RWPE1 (cell line): ENCODE results near the gene SYCP2L.
A peak's percentile ranks its signal among the peaks of the same experiment; 100 is the strongest.

Experiments used
- CTCF ChIA-PET: fragments of 350-600 bp; sonication (Branson Sonifier 250); formaldehyde crosslinking; extraction: SDS; loops from one replicate; lab custom pipeline; 2021; lab: Yijun Ruan, JAX
- POLR2A ChIA-PET: fragments of 400-600 bp; formaldehyde crosslinking; extraction: SDS; loops from one replicate; lab custom pipeline; 2020; ENCODE audit warnings: antibody characterized with exemption; ENCODE audit not compliant: low non-redundant PET; lab: Yijun Ruan, JAX
- DNase-seq: peaks from one replicate; pipeline ENCODE4 v3.0.0; 2012; ENCODE audit warnings: low spot score
- H3K27ac ChIP-seq: fragments of 450-650 bp; 2 replicates; pipeline ENCODE4 v1.5.1; 2017
- TF ChIP-seq, protein P1 (sequence below): fragments of 450-650 bp; conservative IDR thresholded peaks from 2 replicates; pipeline ENCODE4 v1.5.1; 2017; ENCODE audit warnings: low read depth, mild to moderate bottlenecking

SYCP2L gene

GRCh38 chr6:10951675-10952282 is 64.9 kb downstream of the SYCP2L start:
- H3K27ac ChIP-seq: no peak overlapping the region
- ChIA-PET POLR2A (no interaction called here), CTCF (interaction anchor here (0.6 to 1.6 kb wide), 9 partner anchors 64 to 1529 kb away, joined by 3 to 15 read pairs (median 3); no protein-coding TSS in a partner anchor)
- TF ChIP-seq, protein P1, sequence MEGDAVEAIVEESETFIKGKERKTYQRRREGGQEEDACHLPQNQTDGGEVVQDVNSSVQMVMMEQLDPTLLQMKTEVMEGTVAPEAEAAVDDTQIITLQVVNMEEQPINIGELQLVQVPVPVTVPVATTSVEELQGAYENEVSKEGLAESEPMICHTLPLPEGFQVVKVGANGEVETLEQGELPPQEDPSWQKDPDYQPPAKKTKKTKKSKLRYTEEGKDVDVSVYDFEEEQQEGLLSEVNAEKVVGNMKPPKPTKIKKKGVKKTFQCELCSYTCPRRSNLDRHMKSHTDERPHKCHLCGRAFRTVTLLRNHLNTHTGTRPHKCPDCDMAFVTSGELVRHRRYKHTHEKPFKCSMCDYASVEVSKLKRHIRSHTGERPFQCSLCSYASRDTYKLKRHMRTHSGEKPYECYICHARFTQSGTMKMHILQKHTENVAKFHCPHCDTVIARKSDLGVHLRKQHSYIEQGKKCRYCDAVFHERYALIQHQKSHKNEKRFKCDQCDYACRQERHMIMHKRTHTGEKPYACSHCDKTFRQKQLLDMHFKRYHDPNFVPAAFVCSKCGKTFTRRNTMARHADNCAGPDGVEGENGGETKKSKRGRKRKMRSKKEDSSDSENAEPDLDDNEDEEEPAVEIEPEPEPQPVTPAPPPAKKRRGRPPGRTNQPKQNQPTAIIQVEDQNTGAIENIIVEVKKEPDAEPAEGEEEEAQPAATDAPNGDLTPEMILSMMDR: peak; percentile 56
- peak; percentile 59 for DNase-seq

DNA sequence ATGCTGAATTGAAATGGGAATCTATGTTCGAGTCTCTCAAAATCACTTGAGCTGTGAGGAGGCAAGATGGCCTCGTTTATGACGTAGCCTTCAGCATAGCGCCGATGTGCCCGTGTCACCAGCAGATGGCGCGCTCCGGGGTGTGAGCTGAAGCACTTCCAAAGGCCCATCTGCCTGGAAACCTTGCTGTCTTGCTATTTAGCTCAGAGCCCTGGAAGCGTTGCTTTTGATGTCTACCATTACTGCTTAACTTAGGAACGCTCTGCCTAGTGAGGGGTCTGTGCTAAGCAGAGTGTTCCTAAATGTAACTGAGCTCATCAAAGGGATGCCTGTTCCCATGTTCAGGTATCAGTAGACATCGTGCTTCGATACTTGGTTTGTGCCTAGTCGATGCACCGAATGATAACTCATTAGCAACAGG is 67.7 kb downstream of the SYCP2L start:
- H3K27ac ChIP-seq: no peak overlapping the region
- CTCF ChIA-PET: interaction anchor here (0.5 to 3.1 kb wide), 9 partner anchors 20 to 538 kb away, joined by 3 to 14 read pairs (median 3); no protein-coding TSS in a partner anchor
- peak; percentile 57 for DNase-seq
- TF ChIP-seq, protein P1: peak; percentile 74
- POLR2A ChIA-PET: no interaction called here

DNA sequence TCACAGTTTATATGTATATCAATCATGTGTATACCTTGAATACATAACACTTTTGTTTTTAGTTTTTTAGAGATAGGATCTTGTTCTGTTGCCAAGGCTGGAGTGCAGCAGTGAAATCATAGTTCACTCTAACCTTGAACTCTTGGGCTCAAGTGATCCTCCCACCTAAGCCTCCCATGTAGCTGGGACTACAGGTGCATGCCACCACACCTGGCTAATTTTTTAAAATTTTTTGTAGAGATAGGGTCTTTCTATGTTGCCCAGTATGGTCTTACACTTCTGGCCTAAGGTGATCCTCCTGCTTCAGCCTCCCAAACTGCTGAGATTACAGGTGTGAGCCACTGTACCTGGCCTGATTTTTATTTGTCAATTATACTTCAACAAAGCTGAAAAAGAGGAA is 69.9 kb downstream of the SYCP2L start:
- ChIA-PET CTCF (no interaction called here), POLR2A (no interaction called here)
- H3K27ac ChIP-seq: no peak overlapping the region
- no peak for DNase-seq
- TF ChIP-seq, protein P1: no peak

DNA sequence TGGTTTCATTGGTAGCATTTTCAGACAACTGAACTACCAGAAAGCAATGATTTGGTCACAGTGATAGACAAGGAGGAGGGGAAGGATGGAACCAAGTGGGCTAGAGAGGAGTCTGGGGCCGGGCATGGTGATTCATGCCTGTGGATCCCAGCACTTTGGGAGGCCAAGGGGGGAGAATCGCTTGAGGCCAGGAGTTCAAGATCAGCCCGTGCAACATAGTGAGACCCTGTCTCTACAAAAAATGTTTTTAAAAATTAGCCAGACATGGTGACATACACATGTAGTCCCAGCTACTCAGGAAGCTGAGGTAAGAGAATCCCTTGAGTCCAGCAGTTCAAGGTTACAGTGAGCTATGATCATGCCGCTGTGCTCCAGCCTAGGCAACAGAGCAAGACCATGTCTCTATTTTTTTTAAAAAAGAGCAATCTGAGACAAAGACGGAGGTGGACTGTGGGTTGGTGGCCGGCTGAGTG is 70.6 kb downstream of the SYCP2L start:
- H3K27ac ChIP-seq: no peak overlapping the region
- POLR2A ChIA-PET: no interaction called here
- TF ChIP-seq, protein P1: no peak
- CTCF ChIA-PET: no interaction called here
- no peak for DNase-seq

DNA sequence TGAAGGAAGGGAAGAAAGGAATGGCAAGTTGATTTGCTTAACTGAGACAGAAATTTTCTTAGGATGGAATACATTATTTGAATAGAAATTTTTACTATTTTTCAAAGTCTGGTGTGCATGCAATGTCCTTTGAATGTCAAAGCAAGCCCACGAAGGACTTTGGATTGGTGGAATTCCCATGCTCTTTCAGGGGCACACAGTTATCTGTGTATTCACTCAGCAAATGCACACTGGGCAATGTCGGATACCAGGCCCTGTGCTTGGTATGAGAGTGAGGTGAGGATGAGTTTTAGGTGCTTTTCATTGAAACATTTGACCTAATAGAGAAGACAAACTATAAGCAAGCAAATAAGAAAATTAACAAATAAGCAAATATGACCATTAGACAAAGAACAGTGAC is 73.3 kb downstream of the SYCP2L start:
- ChIA-PET POLR2A (no interaction called here), CTCF (no interaction called here)
- no peak overlapping the region for H3K27ac ChIP-seq
- TF ChIP-seq, protein P1: no peak
- no peak for DNase-seq

DNA sequence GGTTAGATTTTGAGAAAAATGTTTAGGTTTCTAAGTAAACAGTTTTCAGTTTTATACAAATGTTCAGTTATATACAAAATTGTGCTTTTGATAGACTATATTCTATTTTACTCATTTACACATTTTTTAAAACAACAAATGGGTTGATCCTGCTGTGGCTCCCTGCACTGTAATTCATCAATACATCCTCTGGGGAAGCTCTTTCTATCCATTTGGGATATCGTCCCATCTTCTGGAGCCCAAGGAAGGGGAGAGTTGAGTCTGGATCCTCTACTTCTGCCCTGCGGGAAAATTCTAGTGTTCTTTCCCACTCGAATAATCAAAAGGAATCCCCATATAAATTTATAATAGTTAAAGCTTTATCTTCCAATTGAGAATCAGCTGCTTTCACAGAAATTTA is 75.0 kb downstream of the SYCP2L start:
- ChIA-PET CTCF (interaction anchor here (0.7 kb wide), 2 partner anchors 34 to 75 kb away, joined by 3 to 5 read pairs; no protein-coding TSS in a partner anchor), POLR2A (no interaction called here)
- TF ChIP-seq, protein P1: no peak
- no peak overlapping the region for H3K27ac ChIP-seq
- no peak for DNase-seq
